GM10847 (cell line): Measurements from ENCODE around the gene BBS7.

ENCODE experiments used
- POLR2A ChIP-seq: IDR thresholded peaks from 2 replicates; pipeline ENCODE4 v1.6.1; 2011; ENCODE audit not compliant: insufficient read length; ENCODE audit errors: extremely low read depth

The BBS7 gene

GRCh38 chr4:121861426-121861825 lies 8.8 kb downstream of the BBS7 start:
- no peak for TF ChIP-seq POLR2A

GRCh38 chr4:121860121-121860520 lies 10.2 kb downstream of the BBS7 start:
- no peak for TF ChIP-seq POLR2A

GRCh38 chr4:121851354-121851753 lies 18.9 kb downstream of the BBS7 start:
- no peak for TF ChIP-seq POLR2A

- no peak for TF ChIP-seq POLR2A
Measured at GRCh38 chr4:121846662-121847061, 23.6 kb downstream of the BBS7 start.

GRCh38 chr4:121842862-121843261 lies 27.4 kb downstream of the BBS7 start:
- no peak for TF ChIP-seq POLR2A

- no peak for TF ChIP-seq POLR2A
Measured at GRCh38 chr4:121838136-121838535, 32.1 kb downstream of the BBS7 start.

GRCh38 chr4:121829511-121829910 lies 40.8 kb downstream of the BBS7 start:
- TF ChIP-seq POLR2A, result no peak

- TF ChIP-seq POLR2A, result no peak
Measured at GRCh38 chr4:121827853-121828252, 42.4 kb downstream of the BBS7 start.

GRCh38 chr4:121824950-121825349 lies 45.3 kb downstream of the BBS7 start:
- TF ChIP-seq POLR2A, result no peak

GRCh38 chr4:121824171-121824527 lies 46.1 kb downstream of the BBS7 start:
- no peak for TF ChIP-seq POLR2A

- peak; percentile 88 for TF ChIP-seq POLR2A
Measured at GRCh38 chr4:121823505-121824170, 46.6 kb downstream of the BBS7 start, which contains the start of gene CCNA2. CCNA2 (minus strand) TSS chr4:121823883; CDS start chr4:121823628, 255 bp downstream.

- no peak for TF ChIP-seq POLR2A
Measured at GRCh38 chr4:121822796-121823504, 47.3 kb downstream of the BBS7 start.

- TF ChIP-seq POLR2A, result no peak
Measured at GRCh38 chr4:121822047-121822446, 48.2 kb downstream of the BBS7 start.

GRCh38 chr4:121819216-121819965 lies 50.9 kb downstream of the BBS7 start:
- no peak for TF ChIP-seq POLR2A

GRCh38 chr4:121818215-121818614 lies 52.1 kb downstream of the BBS7 start:
- TF ChIP-seq POLR2A, result no peak

- TF ChIP-seq POLR2A, result no peak
Measured at GRCh38 chr4:121817701-121818100, 52.6 kb downstream of the BBS7 start.
